ENCODE measurements around the gene MT3. TPM values are rescaled to one million over a fixed set of nuclear protein-coding genes. Genes with fewer than 3 reads are reported as not detected.

The MT3 gene
- total and polyA plus RNA-seq, 2 of the 13 experiments (the other 11 are each of a cell fraction or from before 2014, with no cell fraction given) = not detected

GRCh38 chr16:56607109-56607618, 17.8 kb downstream of the MT3 start (continued):
- TF ChIP-seq SIN3A (IDR thresholded peaks at IDR 0.05; ENCODE audit: borderline replicate concordance, low read depth, low read length) (peak; percentile 78; the same call in 1 of the 2 replicates), HOXA7 (CRISPR knock-in tag; IDR thresholded peaks at IDR 0.05) (no peak), TOPORS (CRISPR knock-in tag; IDR thresholded peaks at IDR 0.05) (0 out of 2 replicates have a peak, but pooled peaks have one; percentile 63), ATRX (CRISPR knock-in tag; IDR thresholded peaks at IDR 0.05; ENCODE audit: borderline replicate concordance) (no peak), SMYD3 (CRISPR knock-in tag; IDR thresholded peaks at IDR 0.05) (peak; percentile 89), FOXJ3 (CRISPR knock-in tag; IDR thresholded peaks at IDR 0.05; ENCODE audit: borderline replicate concordance) (peak; percentile 72; the same call in 1 of the 2 replicates), TERF1 (CRISPR knock-in tag; IDR thresholded peaks at IDR 0.05) (no peak), ZNF567 (CRISPR knock-in tag; IDR thresholded peaks at IDR 0.05; ENCODE audit: borderline replicate concordance) (peak; percentile 30; the same call in 1 of the 2 replicates), ZNF432 (CRISPR knock-in tag; IDR thresholded peaks at IDR 0.05; ENCODE audit: borderline replicate concordance) (no peak), ZNF607 (CRISPR knock-in tag; IDR thresholded peaks at IDR 0.05; ENCODE audit: borderline replicate concordance) (no peak), ZNF646 (CRISPR knock-in tag; IDR thresholded peaks at IDR 0.05) (no peak), ZNF260 (CRISPR knock-in tag; IDR thresholded peaks at IDR 0.05; ENCODE audit: borderline replicate concordance, low read depth) (no peak), ZNF234 (CRISPR knock-in tag; conservative IDR thresholded peaks at IDR 0.05) (no peak), ZNF550 (CRISPR knock-in tag; IDR thresholded peaks at IDR 0.05; ENCODE audit: borderline replicate concordance) (no peak), NR2F2 (IDR thresholded peaks at IDR 0.05; ENCODE audit: borderline replicate concordance, low read depth) (peak; percentile 73; the same call in 1 of the 2 replicates), RFXANK (CRISPR knock-in tag; IDR thresholded peaks at IDR 0.05) (no peak), ZNF335 (CRISPR knock-in tag; IDR thresholded peaks at IDR 0.05) (peak; percentile 58; the same call in 1 of the 2 replicates), ZNF747 (CRISPR knock-in tag; IDR thresholded peaks at IDR 0.05; ENCODE audit: borderline replicate concordance) (no peak), SRSF9 (IDR thresholded peaks at IDR 0.05; ENCODE audit: borderline replicate concordance, insufficient read depth, low read depth, low read length, poor library complexity, severe bottlenecking) (no peak)

All from HepG2 (cell line).